Measurements from ENCODE around the gene KIF18B. TPM values are rescaled to one million over a fixed set of nuclear protein-coding genes. Genes with fewer than 3 reads are reported as not detected.

Gene KIF18B
- total and polyA plus RNA-seq, 2 of the 13 experiments (the other 11 are each of a cell fraction or from before 2014, with no cell fraction given) = 15.2 to 15.3 TPM

DNA sequence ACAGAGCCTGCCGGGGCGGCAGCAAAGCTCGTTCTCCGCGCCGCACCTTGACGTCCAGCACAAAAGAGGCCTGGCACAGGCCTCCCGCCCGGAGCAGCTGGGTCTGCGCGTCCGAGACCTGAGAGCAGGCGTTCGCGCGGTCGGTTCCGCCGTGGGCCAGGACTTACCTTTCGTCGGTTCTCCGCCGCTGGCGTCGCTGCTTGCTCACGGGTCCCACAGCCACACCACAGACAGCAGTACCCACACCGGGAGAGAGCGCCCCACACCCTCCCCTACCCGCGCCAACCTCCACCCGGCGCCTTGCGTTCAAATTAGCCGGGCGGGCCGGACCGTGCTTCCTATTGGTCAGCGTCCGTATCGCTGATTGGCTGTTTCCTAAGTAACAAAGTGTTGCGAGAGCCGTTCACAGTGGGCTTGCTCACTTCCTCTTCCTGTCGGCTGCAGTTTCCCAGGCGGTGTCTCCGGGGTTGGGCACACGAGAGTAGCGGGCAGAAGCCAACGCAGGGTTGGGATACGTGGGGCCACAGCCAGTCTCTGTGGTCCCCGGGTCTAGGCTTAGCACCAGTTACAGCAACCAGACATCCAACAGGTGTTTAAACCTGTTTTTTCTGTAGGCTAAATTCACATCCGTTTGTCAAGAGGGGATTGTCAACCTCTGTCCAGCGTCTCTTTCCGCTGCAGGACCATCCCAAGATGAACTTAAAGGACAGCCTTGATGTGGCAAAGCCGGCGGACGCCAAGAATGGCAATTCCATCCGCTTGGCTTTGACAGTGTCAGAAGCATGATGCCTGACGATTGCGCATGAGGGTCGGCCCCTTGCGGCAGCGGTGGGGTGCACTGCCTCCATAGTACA, at the start of gene KIF18B (continued):
- TF ChIP-seq SNAPC2 (CRISPR knock-in tag; IDR thresholded peaks at IDR 0.05) (peak; percentile 69), ZNF501 (CRISPR knock-in tag; IDR thresholded peaks at IDR 0.05) (peak; percentile 95), TGIF2 (CRISPR knock-in tag; IDR thresholded peaks at IDR 0.05) (peak; percentile 90), ZNF432 (CRISPR knock-in tag; IDR thresholded peaks at IDR 0.05; ENCODE audit: borderline replicate concordance) (no peak), ZNF431 (CRISPR knock-in tag; IDR thresholded peaks at IDR 0.05; ENCODE audit: borderline replicate concordance, low read depth) (peak; percentile 87; the same call in 1 of the 2 replicates), NKX3-1 (CRISPR knock-in tag; IDR thresholded peaks at IDR 0.05) (peak; percentile 30; the same call in 1 of the 2 replicates), ASH2L (IDR thresholded peaks at IDR 0.05; ENCODE audit: insufficient read length, low read depth, low read length) (peak; percentile 78), POLR2AphosphoS2 (IDR thresholded peaks at IDR 0.05; ENCODE audit: low read depth, low read length) (no peak), ZFY (CRISPR knock-in tag; IDR thresholded peaks at IDR 0.05) (peak; percentile 92), CBFB (CRISPR knock-in tag; IDR thresholded peaks at IDR 0.05) (no peak; the same call in 1 of the 2 replicates), NCOA1 (CRISPR knock-in tag; IDR thresholded peaks at IDR 0.05) (0 out of 2 replicates have a peak, but pooled peaks have one; percentile 21), TEAD3 (CRISPR knock-in tag; optimal IDR thresholded peaks at IDR 0.05; ENCODE audit: borderline replicate concordance) (peak; percentile 12)
- TF ChIP-seq, protein P1, sequence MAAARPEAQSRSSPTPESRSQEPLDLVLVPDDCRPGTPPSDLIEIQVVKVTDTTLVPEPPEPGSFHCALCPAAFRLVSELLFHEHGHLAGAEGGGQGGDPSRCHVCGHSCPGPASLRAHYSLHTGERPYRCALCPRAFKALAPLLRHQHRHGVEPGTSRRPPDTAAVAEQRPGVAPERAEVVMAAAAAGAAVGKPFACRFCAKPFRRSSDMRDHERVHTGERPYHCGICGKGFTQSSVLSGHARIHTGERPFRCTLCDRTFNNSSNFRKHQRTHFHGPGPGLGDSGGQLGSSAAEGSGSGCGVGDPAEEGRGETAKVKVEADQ (CRISPR knock-in tag; IDR thresholded peaks at IDR 0.05; ENCODE audit: borderline replicate concordance) = peak; percentile 92
- TF ChIP-seq, protein P2, sequence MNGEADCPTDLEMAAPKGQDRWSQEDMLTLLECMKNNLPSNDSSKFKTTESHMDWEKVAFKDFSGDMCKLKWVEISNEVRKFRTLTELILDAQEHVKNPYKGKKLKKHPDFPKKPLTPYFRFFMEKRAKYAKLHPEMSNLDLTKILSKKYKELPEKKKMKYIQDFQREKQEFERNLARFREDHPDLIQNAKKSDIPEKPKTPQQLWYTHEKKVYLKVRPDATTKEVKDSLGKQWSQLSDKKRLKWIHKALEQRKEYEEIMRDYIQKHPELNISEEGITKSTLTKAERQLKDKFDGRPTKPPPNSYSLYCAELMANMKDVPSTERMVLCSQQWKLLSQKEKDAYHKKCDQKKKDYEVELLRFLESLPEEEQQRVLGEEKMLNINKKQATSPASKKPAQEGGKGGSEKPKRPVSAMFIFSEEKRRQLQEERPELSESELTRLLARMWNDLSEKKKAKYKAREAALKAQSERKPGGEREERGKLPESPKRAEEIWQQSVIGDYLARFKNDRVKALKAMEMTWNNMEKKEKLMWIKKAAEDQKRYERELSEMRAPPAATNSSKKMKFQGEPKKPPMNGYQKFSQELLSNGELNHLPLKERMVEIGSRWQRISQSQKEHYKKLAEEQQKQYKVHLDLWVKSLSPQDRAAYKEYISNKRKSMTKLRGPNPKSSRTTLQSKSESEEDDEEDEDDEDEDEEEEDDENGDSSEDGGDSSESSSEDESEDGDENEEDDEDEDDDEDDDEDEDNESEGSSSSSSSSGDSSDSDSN (CRISPR knock-in tag; IDR thresholded peaks at IDR 0.05) = peak; percentile 71
- TF ChIP-seq, protein P3, sequence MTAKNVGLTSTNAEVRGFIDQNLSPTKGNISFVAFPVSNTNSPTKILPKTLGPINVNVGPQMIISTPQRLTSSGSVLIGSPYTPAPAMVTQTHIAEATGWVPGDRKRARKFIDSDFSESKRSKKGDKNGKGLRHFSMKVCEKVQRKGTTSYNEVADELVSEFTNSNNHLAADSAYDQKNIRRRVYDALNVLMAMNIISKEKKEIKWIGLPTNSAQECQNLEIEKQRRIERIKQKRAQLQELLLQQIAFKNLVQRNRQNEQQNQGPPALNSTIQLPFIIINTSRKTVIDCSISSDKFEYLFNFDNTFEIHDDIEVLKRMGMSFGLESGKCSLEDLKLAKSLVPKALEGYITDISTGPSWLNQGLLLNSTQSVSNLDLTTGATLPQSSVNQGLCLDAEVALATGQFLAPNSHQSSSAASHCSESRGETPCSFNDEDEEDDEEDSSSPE (CRISPR knock-in tag; IDR thresholded peaks at IDR 0.05) = peak; percentile 100
- TF ChIP-seq, protein P4, sequence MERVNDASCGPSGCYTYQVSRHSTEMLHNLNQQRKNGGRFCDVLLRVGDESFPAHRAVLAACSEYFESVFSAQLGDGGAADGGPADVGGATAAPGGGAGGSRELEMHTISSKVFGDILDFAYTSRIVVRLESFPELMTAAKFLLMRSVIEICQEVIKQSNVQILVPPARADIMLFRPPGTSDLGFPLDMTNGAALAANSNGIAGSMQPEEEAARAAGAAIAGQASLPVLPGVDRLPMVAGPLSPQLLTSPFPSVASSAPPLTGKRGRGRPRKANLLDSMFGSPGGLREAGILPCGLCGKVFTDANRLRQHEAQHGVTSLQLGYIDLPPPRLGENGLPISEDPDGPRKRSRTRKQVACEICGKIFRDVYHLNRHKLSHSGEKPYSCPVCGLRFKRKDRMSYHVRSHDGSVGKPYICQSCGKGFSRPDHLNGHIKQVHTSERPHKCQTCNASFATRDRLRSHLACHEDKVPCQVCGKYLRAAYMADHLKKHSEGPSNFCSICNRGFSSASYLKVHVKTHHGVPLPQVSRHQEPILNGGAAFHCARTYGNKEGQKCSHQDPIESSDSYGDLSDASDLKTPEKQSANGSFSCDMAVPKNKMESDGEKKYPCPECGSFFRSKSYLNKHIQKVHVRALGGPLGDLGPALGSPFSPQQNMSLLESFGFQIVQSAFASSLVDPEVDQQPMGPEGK (CRISPR knock-in tag; IDR thresholded peaks at IDR 0.05) = peak; percentile 45
- TF ChIP-seq, protein P5, sequence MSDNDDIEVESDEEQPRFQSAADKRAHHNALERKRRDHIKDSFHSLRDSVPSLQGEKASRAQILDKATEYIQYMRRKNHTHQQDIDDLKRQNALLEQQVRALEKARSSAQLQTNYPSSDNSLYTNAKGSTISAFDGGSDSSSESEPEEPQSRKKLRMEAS (IDR thresholded peaks at IDR 0.05) = peak; percentile 92
